NCI-H446 (cell line): ENCODE results near the gene WNK1.
"Not testable (repeated sequence)": the region's sequence is repeated elsewhere in the genome, so short reads cannot be mapped to it uniquely, and the experiment has no call there.

Experiments used
- DNase-seq, 2 experiments: peaks; one replicate each; lab custom pipeline; 2025; lab: John Stamatoyannopoulos, UW

Gene WNK1

GRCh38 chr12:751999-752694 is at the start of gene WNK1:
Gene WNK1, plus strand, starts transcription at chr12:752579. Its CDS starts 987 bp downstream, at chr12:753566.
- peak; percentile 99 for DNase-seq

DNA sequence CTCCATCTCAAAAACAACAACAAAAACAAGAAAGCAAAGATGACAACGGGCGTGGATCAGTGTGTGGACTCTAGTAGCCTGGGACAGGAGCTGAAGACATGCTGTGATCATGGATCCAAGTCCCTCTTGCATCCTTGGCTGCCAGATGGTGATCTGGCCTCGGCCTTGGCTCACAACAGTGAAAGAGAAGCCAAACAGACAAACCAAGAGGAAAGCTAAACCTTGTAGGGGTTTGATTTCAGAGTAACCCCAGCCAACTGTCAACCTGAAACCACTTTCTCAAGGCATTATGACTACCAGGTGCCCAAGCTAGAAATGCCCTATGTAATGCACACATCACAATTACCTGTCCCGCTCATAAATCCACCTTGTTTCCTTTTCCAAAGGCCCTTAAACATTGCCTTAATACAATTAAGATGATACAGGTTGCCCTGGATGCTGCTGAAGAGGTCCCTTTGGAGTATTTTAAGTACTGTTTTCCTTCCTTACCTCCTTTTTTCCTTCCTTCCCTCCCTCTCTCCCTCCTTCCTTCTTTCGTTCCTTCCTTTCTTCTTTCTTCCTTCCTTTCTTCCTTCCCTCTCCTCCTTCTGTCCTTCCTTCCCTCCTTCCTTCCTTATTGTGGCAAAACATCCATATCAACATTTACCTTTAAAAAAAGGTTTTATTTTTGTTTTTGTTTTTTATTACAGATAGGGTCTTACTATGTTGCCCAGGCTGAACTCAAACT is 47.7 kb upstream of the WNK1 start:
- DNase-seq: peak; percentile 77 to 84

DNA sequence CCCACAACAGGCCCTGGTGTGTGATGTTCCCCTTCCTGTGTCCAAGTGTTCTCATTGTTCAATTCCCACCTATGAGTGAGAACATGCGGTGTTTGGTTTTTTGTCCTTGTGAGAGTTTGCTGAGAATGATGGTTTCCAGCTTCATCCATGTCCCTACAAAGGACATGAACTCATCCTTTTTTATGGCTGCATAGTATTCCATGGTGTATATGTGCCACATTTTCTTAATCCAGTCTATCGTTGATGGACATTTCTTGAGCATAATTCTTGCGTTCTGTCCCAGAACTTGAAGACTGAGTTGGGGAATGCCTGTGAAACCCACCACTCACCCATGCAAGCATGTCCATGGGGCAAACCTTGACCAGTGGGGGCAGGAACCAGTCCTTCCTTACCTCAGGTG is 44.3 kb upstream of the WNK1 start:
- not testable (repeated sequence) for DNase-seq

- DNase-seq: no peak
Observed at GRCh38 chr12:709455-710020, 42.8 kb upstream of the WNK1 start.

- no peak for DNase-seq
Observed at GRCh38 chr12:712172-712863, 40.1 kb upstream of the WNK1 start.

GRCh38 chr12:713281-713875 is 39.0 kb upstream of the WNK1 start:
- DNase-seq: no peak

- no peak for DNase-seq
Observed at GRCh38 chr12:716506-716905, 35.9 kb upstream of the WNK1 start.

- DNase-seq: no peak
Observed at GRCh38 chr12:718756-719102, 33.6 kb upstream of the WNK1 start.

- no peak for DNase-seq
Observed at GRCh38 chr12:720231-720941, 32.0 kb upstream of the WNK1 start.

- no peak for DNase-seq
Observed at GRCh38 chr12:724194-724855, 28.1 kb upstream of the WNK1 start.

GRCh38 chr12:725076-725475 is 27.3 kb upstream of the WNK1 start:
- no peak for DNase-seq

DNA sequence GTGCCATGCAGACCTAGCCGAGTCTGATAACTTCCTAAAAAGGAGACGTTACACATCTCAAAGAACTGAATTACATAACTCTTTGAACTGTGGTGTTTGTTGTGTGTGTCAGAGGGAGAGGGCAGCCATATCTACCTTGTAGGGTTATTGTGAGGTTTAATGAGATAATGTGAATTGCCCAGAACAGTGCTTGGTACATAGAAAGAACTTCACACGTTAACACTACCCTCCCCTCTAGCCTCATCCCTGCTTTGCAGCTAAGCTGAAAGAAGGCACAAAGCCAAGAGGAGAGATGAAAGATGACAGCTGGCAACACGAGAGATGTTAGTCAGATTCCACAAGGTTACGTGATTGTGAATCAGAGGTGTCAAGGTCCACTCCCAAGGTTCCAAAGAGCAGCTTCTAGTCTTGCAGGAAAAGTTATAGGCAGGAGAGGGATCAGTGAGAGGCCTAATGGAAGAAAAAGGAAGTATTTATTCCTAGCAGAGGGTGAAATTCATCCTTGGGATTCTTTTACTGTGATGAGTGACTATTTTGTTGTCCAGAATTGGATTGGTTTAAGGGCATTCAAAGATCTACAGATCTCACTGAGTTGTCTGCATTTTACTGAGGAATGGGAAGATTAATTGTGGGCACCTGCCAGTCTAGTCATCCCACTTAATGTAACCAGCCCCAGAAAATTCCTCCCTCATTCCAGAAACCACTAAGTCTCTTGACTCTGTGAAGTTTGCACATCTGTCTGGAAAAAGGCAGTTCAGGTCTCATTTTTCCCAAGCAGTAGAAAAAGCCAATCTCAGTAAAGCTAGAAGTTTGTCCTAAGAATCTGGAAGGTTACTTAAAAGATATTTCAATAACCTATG is 25.9 kb upstream of the WNK1 start:
- DNase-seq: peak in 1 of 2 experiments; percentile 61

DNA sequence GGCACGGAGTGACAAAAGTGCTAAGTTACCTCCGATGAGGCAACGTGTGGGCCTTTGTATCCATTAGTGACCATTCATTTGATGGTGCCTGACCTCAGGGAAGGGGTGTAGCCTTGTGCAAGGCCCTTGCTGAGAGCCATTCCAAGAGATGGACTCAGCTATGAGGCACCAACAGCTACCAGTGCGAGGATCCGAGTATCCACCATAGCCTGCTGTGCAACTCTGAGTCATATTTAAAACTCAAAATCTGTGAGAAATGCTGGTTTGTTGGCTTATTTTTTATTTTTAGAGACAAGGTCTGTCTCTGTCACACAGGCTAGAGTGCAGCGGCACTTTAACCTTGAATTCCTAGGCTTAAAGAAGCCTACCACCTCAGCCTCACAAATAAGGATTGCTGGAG is 25.1 kb upstream of the WNK1 start:
- no peak for DNase-seq

GRCh38 chr12:728781-729180 is 23.6 kb upstream of the WNK1 start:
- DNase-seq: peak in 1 of 2 experiments; percentile 49

GRCh38 chr12:729221-729620 is 23.2 kb upstream of the WNK1 start:
- peak; percentile 18 to 80 for DNase-seq

- no peak for DNase-seq
Observed at GRCh38 chr12:730550-730949, 21.8 kb upstream of the WNK1 start.

- no peak for DNase-seq
Observed at GRCh38 chr12:737122-737739, 15.1 kb upstream of the WNK1 start.

- DNase-seq: no peak
Observed at GRCh38 chr12:738712-739111, 13.7 kb upstream of the WNK1 start.

- DNase-seq: no peak
Observed at GRCh38 chr12:739349-739748, 13.0 kb upstream of the WNK1 start.

DNA sequence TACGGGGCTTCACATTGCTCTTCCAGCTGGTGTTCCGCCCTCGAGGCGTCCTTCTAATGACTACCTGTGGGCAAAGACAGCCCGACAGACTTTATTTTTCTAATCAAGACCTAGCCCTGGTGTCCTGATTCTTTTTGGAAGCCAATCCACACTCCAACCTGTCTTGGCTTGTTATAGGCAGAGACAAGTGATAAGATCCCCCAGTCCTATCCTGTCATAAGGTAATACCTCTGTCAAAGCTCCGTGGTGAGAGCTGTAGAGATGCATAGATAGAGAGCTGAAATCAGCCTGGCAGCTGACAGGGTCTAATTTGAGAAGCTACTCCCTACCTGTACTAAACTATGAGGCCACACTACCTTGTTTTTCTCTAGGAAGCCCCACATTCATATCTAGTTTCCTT is 11.5 kb upstream of the WNK1 start:
- no peak for DNase-seq
